Tibial nerve (tissue), 4 donors: ENCODE results near the gene GLIPR1.

Experiments used
- EP300 ChIP-seq, 2 donors: sonication (generic); formaldehyde crosslinking; IDR thresholded peaks; one replicate each; pipeline ENCODE4 v1.6.1; 2017; ENCODE audit warnings: antibody characterized with exemption in 2 of 2, mild to moderate bottlenecking in 1 of 2
- POLR2A ChIP-seq, 2 donors: fragments of 450-650 bp; IDR thresholded peaks; one replicate each; pipeline ENCODE4 v1.6.1; 2017; ENCODE audit warnings: antibody characterized with exemption in 2 of 2, mild to moderate bottlenecking in 2 of 2, moderate library complexity in 2 of 2
- TF ChIP-seq, protein P1 (sequence below), 5 experiments: fragments of 200-600 bp in 3 of 5; fragments of 450-650 bp in 2 of 5; sonication (generic) in 3 of 5; IDR thresholded peaks; one replicate each; pipeline ENCODE4 v1.5.1; 2016 to 2019; ENCODE audit warnings: antibody characterized with exemption in 5 of 5, mild to moderate bottlenecking in 3 of 5, moderate library complexity in 2 of 5

DNA sequence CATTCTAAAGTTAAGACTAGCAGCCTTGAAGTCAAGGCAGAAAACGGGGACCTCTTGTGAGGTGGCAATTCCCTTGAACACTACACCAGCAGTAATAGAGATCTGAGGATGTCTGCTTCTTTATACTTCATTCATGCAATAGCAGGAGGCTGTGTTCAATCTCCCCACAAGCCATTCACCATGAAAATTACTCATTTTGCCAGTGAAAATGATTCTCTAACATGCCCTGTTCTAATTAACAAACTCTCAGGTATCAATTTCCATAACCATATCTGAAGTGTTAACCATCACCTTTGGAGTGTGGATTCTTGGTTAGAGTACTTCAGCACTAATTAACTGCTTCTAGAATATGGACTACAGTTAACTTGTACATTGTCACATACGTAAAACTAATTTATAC, 3.4 kb upstream of the GLIPR1 start:
- TF ChIP-seq, protein P1, sequence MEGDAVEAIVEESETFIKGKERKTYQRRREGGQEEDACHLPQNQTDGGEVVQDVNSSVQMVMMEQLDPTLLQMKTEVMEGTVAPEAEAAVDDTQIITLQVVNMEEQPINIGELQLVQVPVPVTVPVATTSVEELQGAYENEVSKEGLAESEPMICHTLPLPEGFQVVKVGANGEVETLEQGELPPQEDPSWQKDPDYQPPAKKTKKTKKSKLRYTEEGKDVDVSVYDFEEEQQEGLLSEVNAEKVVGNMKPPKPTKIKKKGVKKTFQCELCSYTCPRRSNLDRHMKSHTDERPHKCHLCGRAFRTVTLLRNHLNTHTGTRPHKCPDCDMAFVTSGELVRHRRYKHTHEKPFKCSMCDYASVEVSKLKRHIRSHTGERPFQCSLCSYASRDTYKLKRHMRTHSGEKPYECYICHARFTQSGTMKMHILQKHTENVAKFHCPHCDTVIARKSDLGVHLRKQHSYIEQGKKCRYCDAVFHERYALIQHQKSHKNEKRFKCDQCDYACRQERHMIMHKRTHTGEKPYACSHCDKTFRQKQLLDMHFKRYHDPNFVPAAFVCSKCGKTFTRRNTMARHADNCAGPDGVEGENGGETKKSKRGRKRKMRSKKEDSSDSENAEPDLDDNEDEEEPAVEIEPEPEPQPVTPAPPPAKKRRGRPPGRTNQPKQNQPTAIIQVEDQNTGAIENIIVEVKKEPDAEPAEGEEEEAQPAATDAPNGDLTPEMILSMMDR (IDR thresholded peaks at IDR 0.05), result no peak
- TF ChIP-seq EP300 (IDR thresholded peaks at IDR 0.05) (no peak), POLR2A (IDR thresholded peaks at IDR 0.05) (no peak)
